GM06990 (cell line): ENCODE results near the gene TNC.

ENCODE experiments used
- DNase-seq: peaks from one replicate; pipeline ENCODE4 v3.0.0-alpha.2; 2011; ENCODE audit not compliant: insufficient read length; ENCODE audit errors: extremely low read depth
- H3K27me3 ChIP-seq: replicated peaks from 2 replicates; pipeline ENCODE4 v1.6.0; 2011; ENCODE audit warnings: low read length; ENCODE audit not compliant: control insufficient read depth, insufficient read depth
- H3K36me3 ChIP-seq: 2 replicates; pipeline ENCODE4 v1.5.1; 2011; ENCODE audit warnings: low read length; ENCODE audit not compliant: control insufficient read depth, insufficient read depth
- H3K4me3 ChIP-seq: replicated peaks from 2 replicates; pipeline ENCODE4 v1.5.1; 2011; ENCODE audit warnings: low read depth, mild to moderate bottlenecking, control low read depth, low read length
- CTCF ChIP-seq: IDR thresholded peaks from 2 replicates; pipeline ENCODE4 v1.5.1; 2011; ENCODE audit warnings: low read length, control low read depth, mild to moderate bottlenecking, inconsistent platforms; ENCODE audit not compliant: insufficient read depth, poor library complexity, severe bottlenecking

The TNC gene

GRCh38 chr9:115057559-115057958 is 60.4 kb downstream of the TNC start:
- no peak for TF ChIP-seq CTCF
- Histone ChIP-seq H3K27me3 (no peaks in the 10 kb centered on the region; the same call in none of the 2 replicates), H3K36me3 (no peaks in the 10 kb centered on the region), H3K4me3 (no peak overlapping the region)
- DNase-seq: no peak

GRCh38 chr9:115050002-115050490 is 67.9 kb downstream of the TNC start:
- H3K27me3 ChIP-seq: no peaks in the 10 kb centered on the region; the same call in none of the 2 replicates
- no peak overlapping the region for H3K4me3 ChIP-seq
- DNase-seq: no peak
- no peaks in the 10 kb centered on the region for H3K36me3 ChIP-seq
- no peak for TF ChIP-seq CTCF

- Histone ChIP-seq H3K27me3 (no peaks in the 10 kb centered on the region; the same call in 1 of the 2 replicates), H3K4me3 (no peak overlapping the region), H3K36me3 (no peaks in the 10 kb centered on the region)
- DNase-seq: no peak
- TF ChIP-seq CTCF: no peak
Measured at GRCh38 chr9:115046824-115047223, 71.1 kb downstream of the TNC start.

- Histone ChIP-seq H3K27me3 (no peaks in the 10 kb centered on the region; the same call in 1 of the 2 replicates), H3K4me3 (no peak overlapping the region), H3K36me3 (no peaks in the 10 kb centered on the region)
- TF ChIP-seq CTCF: no peak
- DNase-seq: no peak
Measured at GRCh38 chr9:115046199-115046598, 71.8 kb downstream of the TNC start.

- no peak overlapping the region for H3K4me3 ChIP-seq
- H3K27me3 ChIP-seq: peaks cover 1% of the 10 kb centered on the region; the same call in 1 of the 2 replicates
- no peak for DNase-seq
- TF ChIP-seq CTCF: no peak
- H3K36me3 ChIP-seq: no peaks in the 10 kb centered on the region
Measured at GRCh38 chr9:115043632-115044031, 74.3 kb downstream of the TNC start.
